ENCODE results near the gene FAM168A. TPM values are rescaled to one million over a fixed set of nuclear protein-coding genes. Genes with fewer than 3 reads are reported as not detected.

FAM168A gene
- total and polyA plus RNA-seq, 10 of the 15 experiments (the other 5 are each of a cell fraction or from before 2014, with no cell fraction given): 1.7 to 20.0 (median 10.0) TPM

DNA sequence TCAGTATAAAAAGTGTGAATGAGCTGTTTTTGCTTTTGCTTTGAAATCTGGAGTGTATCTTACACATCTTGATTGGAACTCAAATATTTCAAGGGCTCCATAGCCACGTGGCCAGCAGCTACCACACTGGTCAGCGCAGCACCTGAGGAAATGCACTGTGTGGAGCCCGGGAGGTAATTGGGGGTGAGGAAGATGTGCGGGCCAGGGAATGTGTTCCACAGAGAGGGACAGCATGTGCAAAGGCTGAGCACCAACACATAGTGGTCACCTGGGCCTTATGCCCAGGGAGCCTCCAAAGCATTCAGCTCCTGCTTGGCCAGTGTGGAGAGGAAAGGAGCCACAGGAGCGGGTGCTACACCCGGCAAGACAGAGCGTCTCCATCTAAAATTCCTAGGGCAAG is 200.9 kb downstream of the FAM168A start:
- Histone ChIP-seq H3K4me1 (ENCODE audit: control insufficient read depth, insufficient read depth, low read length) (no peaks in the 10 kb centered on the region), H3K9me3 (replicated peaks; ENCODE audit: control insufficient read depth, insufficient read depth, low read length) (no peaks in the 10 kb centered on the region), H3K9ac (ENCODE audit: control insufficient read depth, insufficient read depth, low read length) (no peak overlapping the region), H2AFZ (ENCODE audit: control insufficient read depth, low read depth, low read length) (no peak overlapping the region), H3K27ac (ENCODE audit: control insufficient read depth, insufficient read depth) (no peak overlapping the region), H3K36me3 (ENCODE audit: control insufficient read depth in 2 of 2, insufficient read depth in 2 of 2, low read length in 1 of 2) (peaks cover 25 to 50% of the 10 kb centered on the region in 2 experiments), H4K20me1 (ENCODE audit: control insufficient read depth, insufficient read depth) (no peaks in the 10 kb centered on the region), H3K79me2 (ENCODE audit: control insufficient read depth, insufficient read depth, low read length) (no peaks in the 10 kb centered on the region), H3K4me2 (ENCODE audit: control insufficient read depth, insufficient read depth) (no peak overlapping the region), H3K4me3 (no peak overlapping the region), H3K27me3 (replicated peaks in 1 of 2; ENCODE audit: control insufficient read depth in 2 of 2, insufficient read depth in 2 of 2, low read length in 1 of 2) (no peaks in the 10 kb centered on the region)
- DNase-seq (ENCODE audit: low read depth, low spot score) (no peak), FAIRE-seq (no peak), ATAC-seq (no peak)
- ChIA-PET RAD21 (ENCODE audit: unreplicated experiment) (interaction anchor here (0.7 to 1.4 kb wide), 4 partner anchors 12 to 90 kb away, joined by 3 to 6 read pairs (median 3); no protein-coding TSS in a partner anchor), SMC1A (ENCODE audit: uncharacterized antibody, unreplicated experiment) (interaction anchor here (1.4 to 3.8 kb wide), 3 partner anchors 14 to 264 kb away, joined by 4 to 19 read pairs (median 8); no protein-coding TSS in a partner anchor), CTCF (interaction anchor here (0.6 to 25.6 kb wide), 7 partner anchors 12 to 264 kb away, joined by 3 to 400 read pairs (median 3); no protein-coding TSS in a partner anchor), POLR2A (interaction anchor here (0.6 to 0.9 kb wide), 4 partner anchors 20 to 393 kb away, joined by 3 to 5 read pairs (median 3); no protein-coding TSS in a partner anchor)
- no peak for TF ChIP-seq KLF5 (IDR thresholded peaks at IDR 0.05; ENCODE audit: partially characterized antibody)
- TF ChIP-seq NBN (IDR thresholded peaks at IDR 0.05): no peak
- TF ChIP-seq ESRRA (IDR thresholded peaks at IDR 0.05; ENCODE audit: low read length): no peak
- TF ChIP-seq STAT1 (conservative IDR thresholded peaks at IDR 0.05): no peak
- TF ChIP-seq BCL3 (IDR thresholded peaks at IDR 0.05; ENCODE audit: borderline replicate concordance, insufficient read depth, low read depth, low read length, poor library complexity, severe bottlenecking): no peak
- no peak for TF ChIP-seq NFXL1 (IDR thresholded peaks at IDR 0.05; ENCODE audit: borderline replicate concordance)
- TF ChIP-seq EED (IDR thresholded peaks at IDR 0.05; ENCODE audit: low read depth): no peak
- no peak for TF ChIP-seq SP1 (IDR thresholded peaks at IDR 0.05; ENCODE audit: low read depth, low read length)
- TF ChIP-seq, protein P1, sequence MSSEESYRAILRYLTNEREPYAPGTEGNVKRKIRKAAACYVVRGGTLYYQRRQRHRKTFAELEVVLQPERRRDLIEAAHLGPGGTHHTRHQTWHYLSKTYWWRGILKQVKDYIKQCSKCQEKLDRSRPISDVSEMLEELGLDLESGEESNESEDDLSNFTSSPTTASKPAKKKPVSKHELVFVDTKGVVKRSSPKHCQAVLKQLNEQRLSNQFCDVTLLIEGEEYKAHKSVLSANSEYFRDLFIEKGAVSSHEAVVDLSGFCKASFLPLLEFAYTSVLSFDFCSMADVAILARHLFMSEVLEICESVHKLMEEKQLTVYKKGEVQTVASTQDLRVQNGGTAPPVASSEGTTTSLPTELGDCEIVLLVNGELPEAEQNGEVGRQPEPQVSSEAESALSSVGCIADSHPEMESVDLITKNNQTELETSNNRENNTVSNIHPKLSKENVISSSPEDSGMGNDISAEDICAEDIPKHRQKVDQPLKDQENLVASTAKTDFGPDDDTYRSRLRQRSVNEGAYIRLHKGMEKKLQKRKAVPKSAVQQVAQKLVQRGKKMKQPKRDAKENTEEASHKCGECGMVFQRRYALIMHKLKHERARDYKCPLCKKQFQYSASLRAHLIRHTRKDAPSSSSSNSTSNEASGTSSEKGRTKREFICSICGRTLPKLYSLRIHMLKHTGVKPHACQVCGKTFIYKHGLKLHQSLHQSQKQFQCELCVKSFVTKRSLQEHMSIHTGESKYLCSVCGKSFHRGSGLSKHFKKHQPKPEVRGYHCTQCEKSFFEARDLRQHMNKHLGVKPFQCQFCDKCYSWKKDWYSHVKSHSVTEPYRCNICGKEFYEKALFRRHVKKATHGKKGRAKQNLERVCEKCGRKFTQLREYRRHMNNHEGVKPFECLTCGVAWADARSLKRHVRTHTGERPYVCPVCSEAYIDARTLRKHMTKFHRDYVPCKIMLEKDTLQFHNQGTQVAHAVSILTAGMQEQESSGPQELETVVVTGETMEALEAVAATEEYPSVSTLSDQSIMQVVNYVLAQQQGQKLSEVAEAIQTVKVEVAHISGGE (CRISPR knock-in tag; IDR thresholded peaks at IDR 0.05): no peak
- TF ChIP-seq FOS (IDR thresholded peaks at IDR 0.05; ENCODE audit: borderline replicate concordance, extremely low read depth, insufficient read length): no peak
- TF ChIP-seq CEBPB (IDR thresholded peaks at IDR 0.05; ENCODE audit: borderline replicate concordance in 1 of 2, low read depth in 2 of 2, low read length in 2 of 2): no peak
- TF ChIP-seq NR2F1 (conservative IDR thresholded peaks at IDR 0.05): no peak
- no peak for TF ChIP-seq ZBTB40 (IDR thresholded peaks at IDR 0.05; ENCODE audit: borderline replicate concordance)
- TF ChIP-seq PAX5 (IDR thresholded peaks at IDR 0.05; ENCODE audit: borderline replicate concordance, low read depth, low read length): no peak
- TF ChIP-seq SMAD1 (IDR thresholded peaks at IDR 0.05; ENCODE audit: low read depth, partially characterized antibody): no peak
- TF ChIP-seq CHD2 (IDR thresholded peaks at IDR 0.05; ENCODE audit: borderline replicate concordance, low read depth, low read length): no peak
- TF ChIP-seq RCOR1 (conservative IDR thresholded peaks at IDR 0.05; ENCODE audit: low read depth, low read length): no peak
- 93% methylated on average over 7 of the region's 7 CpGs for WGBS (ENCODE audit: insufficient coverage, insufficient replicate concordance, low lambda C conversion rate, missing lambda C conversion rate)
- intact Hi-C loops (cut with micrococcal nuclease; ENCODE audit: unreplicated experiment): no loop called here
- in situ Hi-C loops (cut with MboI): no loop called here
- BruUV-seq (replicated peaks): TSS peak; percentile 32
